Liver (tissue), 9 donors: Measurements from ENCODE around the gene CCDC187. TPM values are rescaled to one million over a fixed set of nuclear protein-coding genes. Genes with fewer than 3 reads are reported as not detected.

Experiments
- DNase-seq: peaks from one replicate; pipeline ENCODE4 v3.0.0-alpha.2; 2017; ENCODE audit warnings: low spot score
- H3K27ac ChIP-seq, 2 donors: one replicate each; pipeline ENCODE4 v1.7.0; 2013; ENCODE audit warnings: inconsistent platforms in 2 of 2, low read length in 2 of 2, control low read depth in 1 of 2, low read depth in 1 of 2, mild to moderate bottlenecking in 1 of 2
- H3K27me3 ChIP-seq, 4 donors: one replicate each; pipeline versions ENCODE4 v1.6.1 to v1.7.0; 2013; ENCODE audit warnings: low read length in 3 of 4, inconsistent platforms in 1 of 4, mild to moderate bottlenecking in 1 of 4, moderate library complexity in 1 of 4; ENCODE audit not compliant: control insufficient read depth in 4 of 4, insufficient read depth in 4 of 4
- H3K36me3 ChIP-seq, 4 donors: one replicate each; pipeline versions ENCODE4 v1.6.1 to v1.7.0; 2013; ENCODE audit warnings: low read length in 3 of 4, mild to moderate bottlenecking in 3 of 4, low read depth in 1 of 4, moderate library complexity in 1 of 4; ENCODE audit not compliant: control insufficient read depth in 4 of 4, insufficient read depth in 3 of 4
- H3K4me1 ChIP-seq, 4 donors: one replicate each; pipeline versions ENCODE4 v1.6.1 to v1.7.0; 2013; ENCODE audit warnings: low read length in 3 of 4, mild to moderate bottlenecking in 3 of 4, moderate library complexity in 1 of 4; ENCODE audit not compliant: control insufficient read depth in 4 of 4, insufficient read depth in 4 of 4
- H3K4me3 ChIP-seq, 3 donors: one replicate each; pipeline versions ENCODE4 v1.6.1 to v1.7.0; 2013; ENCODE audit warnings: low read length in 3 of 3, control low read depth in 1 of 3, low read depth in 1 of 3, mild to moderate bottlenecking in 1 of 3
- H3K9ac ChIP-seq, 2 donors: one replicate each; pipeline ENCODE4 v1.7.0; 2013; ENCODE audit warnings: low read length in 2 of 2, mild to moderate bottlenecking in 2 of 2, moderate library complexity in 2 of 2, control low read depth in 1 of 2, low read depth in 1 of 2
- H3K9me3 ChIP-seq, 4 donors: one replicate each; pipeline versions ENCODE4 v1.6.1 to v1.7.0; 2013; ENCODE audit warnings: low read length in 3 of 4; ENCODE audit not compliant: control insufficient read depth in 4 of 4
- FOXA1 ChIP-seq: IDR thresholded peaks from 2 replicates; pipeline ENCODE4 v1.6.1; 2016; ENCODE audit warnings: antibody characterized with exemption
- HNF4G ChIP-seq: IDR thresholded peaks from 2 replicates; pipeline ENCODE4 v1.6.1; 2016; ENCODE audit warnings: antibody characterized with exemption
- JUND ChIP-seq, 2 donors: IDR thresholded peaks; 2 replicates each; pipeline ENCODE4 v1.6.1; 2016; ENCODE audit warnings: antibody characterized with exemption in 2 of 2
- RXRA ChIP-seq, 2 donors: IDR thresholded peaks; 2 replicates each; pipeline ENCODE4 v1.6.1; 2017 to 2018; ENCODE audit warnings: antibody characterized with exemption in 2 of 2, mild to moderate bottlenecking in 1 of 2
- SP1 ChIP-seq: IDR thresholded peaks from 2 replicates; pipeline ENCODE4 v1.6.1; 2018; ENCODE audit warnings: antibody characterized with exemption, mild to moderate bottlenecking
- YY1 ChIP-seq: IDR thresholded peaks from 2 replicates; pipeline ENCODE4 v1.6.1; 2016; ENCODE audit warnings: antibody characterized with exemption, mild to moderate bottlenecking
- WGBS: extraction: QIAGEN DNeasy Blood & Tissue Kit; methylation state at CpG from one replicate; pipeline ENCODE4 v1.1.7; 2013; 5-methylcytosine and 5-hydroxymethylcytosine counted together
- polyA plus RNA-seq, 2 donors: library from polyadenylated mRNA; stranded (reverse) in 1 of 2; unstranded in 1 of 2; fragments of 200-250 nt in 1 of 2; fragments of >200 nt in 1 of 2; fragmentation: Nextera tagmentation in 1 of 2; extraction: Ambion mirVana in 1 of 2; gene quantifications; one replicate each; pipeline versions ENCODE4 v1.2.1 to v1.2.3, GENCODE V29; 2013 to 2015
- total RNA-seq, 2 donors: library from RNA; depleted of rRNA; stranded (reverse); fragments of >200 nt; gene quantifications; one replicate each; pipeline ENCODE4 v1.2.3, GENCODE V29; 2014
- TF ChIP-seq, protein P1 (sequence below): fragments of 150-350 bp; IDR thresholded peaks from 2 replicates; pipeline ENCODE4 v1.5.1; 2017; ENCODE audit warnings: improper control_type of control experiment, low read depth, low read length; ENCODE audit not compliant: missing input control
- TF ChIP-seq, protein P2 (sequence below): IDR thresholded peaks from 2 replicates; pipeline ENCODE4 v1.6.1; 2016; ENCODE audit warnings: antibody characterized with exemption
- donor health status: healthy.
- donor health status: healthy.
- donor health status: healthy.
- donor health status: healthy.
- donor health status: healthy.

Gene CCDC187
- total and polyA plus RNA-seq, 4 donors, result 0.05 TPM; not detected in 3

DNA sequence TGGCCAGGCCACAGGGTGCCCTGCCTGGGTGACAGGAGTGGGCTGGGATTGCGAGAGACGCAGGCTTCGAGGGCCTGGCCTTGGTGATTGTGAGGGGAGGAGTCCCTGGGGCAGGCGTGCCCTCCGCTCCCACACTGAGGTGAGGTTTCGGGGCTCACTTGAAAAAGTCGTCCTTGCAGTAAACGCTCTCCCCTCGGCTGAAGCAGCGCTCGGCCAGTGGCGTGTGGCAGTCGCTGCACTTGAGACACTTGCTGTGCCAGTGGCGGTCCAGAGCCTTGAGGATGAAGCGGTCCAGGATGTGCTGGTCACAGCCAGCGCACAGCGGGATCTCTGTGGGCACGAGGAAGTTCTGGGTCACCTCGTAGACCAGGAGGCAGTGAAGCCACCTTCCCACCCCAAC, 103.5 kb downstream of the CCDC187 start:
- Histone ChIP-seq H3K9ac (no peak overlapping the region), H3K27ac (no peak overlapping the region), H3K36me3 (no peaks in the 10 kb centered on the region), H3K4me1 (peaks cover 0 to 9% (median 0%) of the 10 kb centered on the region in 4 donors), H3K27me3 (peaks cover 0 to 67% (median 13%) of the 10 kb centered on the region in 4 donors), H3K4me3 (no peak overlapping the region), H3K9me3 (no peaks in the 10 kb centered on the region)
- TF ChIP-seq FOXA1 (no peak), HNF4G (no peak), YY1 (no peak), SP1 (no peak), JUND (IDR thresholded peaks at IDR 0.05) (no peak), RXRA (IDR thresholded peaks at IDR 0.05) (no peak)
- TF ChIP-seq, protein P1, sequence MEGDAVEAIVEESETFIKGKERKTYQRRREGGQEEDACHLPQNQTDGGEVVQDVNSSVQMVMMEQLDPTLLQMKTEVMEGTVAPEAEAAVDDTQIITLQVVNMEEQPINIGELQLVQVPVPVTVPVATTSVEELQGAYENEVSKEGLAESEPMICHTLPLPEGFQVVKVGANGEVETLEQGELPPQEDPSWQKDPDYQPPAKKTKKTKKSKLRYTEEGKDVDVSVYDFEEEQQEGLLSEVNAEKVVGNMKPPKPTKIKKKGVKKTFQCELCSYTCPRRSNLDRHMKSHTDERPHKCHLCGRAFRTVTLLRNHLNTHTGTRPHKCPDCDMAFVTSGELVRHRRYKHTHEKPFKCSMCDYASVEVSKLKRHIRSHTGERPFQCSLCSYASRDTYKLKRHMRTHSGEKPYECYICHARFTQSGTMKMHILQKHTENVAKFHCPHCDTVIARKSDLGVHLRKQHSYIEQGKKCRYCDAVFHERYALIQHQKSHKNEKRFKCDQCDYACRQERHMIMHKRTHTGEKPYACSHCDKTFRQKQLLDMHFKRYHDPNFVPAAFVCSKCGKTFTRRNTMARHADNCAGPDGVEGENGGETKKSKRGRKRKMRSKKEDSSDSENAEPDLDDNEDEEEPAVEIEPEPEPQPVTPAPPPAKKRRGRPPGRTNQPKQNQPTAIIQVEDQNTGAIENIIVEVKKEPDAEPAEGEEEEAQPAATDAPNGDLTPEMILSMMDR, result no peak
- TF ChIP-seq, protein P2, sequence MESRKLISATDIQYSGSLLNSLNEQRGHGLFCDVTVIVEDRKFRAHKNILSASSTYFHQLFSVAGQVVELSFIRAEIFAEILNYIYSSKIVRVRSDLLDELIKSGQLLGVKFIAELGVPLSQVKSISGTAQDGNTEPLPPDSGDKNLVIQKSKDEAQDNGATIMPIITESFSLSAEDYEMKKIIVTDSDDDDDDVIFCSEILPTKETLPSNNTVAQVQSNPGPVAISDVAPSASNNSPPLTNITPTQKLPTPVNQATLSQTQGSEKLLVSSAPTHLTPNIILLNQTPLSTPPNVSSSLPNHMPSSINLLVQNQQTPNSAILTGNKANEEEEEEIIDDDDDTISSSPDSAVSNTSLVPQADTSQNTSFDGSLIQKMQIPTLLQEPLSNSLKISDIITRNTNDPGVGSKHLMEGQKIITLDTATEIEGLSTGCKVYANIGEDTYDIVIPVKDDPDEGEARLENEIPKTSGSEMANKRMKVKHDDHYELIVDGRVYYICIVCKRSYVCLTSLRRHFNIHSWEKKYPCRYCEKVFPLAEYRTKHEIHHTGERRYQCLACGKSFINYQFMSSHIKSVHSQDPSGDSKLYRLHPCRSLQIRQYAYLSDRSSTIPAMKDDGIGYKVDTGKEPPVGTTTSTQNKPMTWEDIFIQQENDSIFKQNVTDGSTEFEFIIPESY, result no peak
- WGBS, result 55% methylated on average over 19 of the region's 19 CpGs
- DNase-seq, result no peak

Other genes with a start within 250 kb of the CCDC187 start
- gene NACC2, start 208.8 kb downstream of the CCDC187 start, total RNA-seq, result 10 to 100 TPM in 1 of 2 donors, 1 to 10 TPM in 1; 6.7 to 17.8 TPM
- gene NACC2, start 208.8 kb downstream of the CCDC187 start, polyA plus RNA-seq, result 10 to 100 TPM in 1 of 2 donors, 1 to 10 TPM in 1; 4.8 to 10.8 TPM
- gene TMEM250, start 185.2 kb downstream of the CCDC187 start, total RNA-seq, result 10 to 100 TPM; 16.1 to 18.2 TPM
- 10 to 100 TPM in 1 of 2 donors, 1 to 10 TPM in 1; 6.7 to 19.5 TPM for gene TMEM250, start 185.2 kb downstream of the CCDC187 start, polyA plus RNA-seq
- gene LHX3, start 99.0 kb downstream of the CCDC187 start, total RNA-seq, result not detected
- gene LHX3, start 99.0 kb downstream of the CCDC187 start, polyA plus RNA-seq, result not detected
- gene QSOX2, start 58.3 kb downstream of the CCDC187 start, total RNA-seq, result 10 to 100 TPM in 1 of 2 donors, 1 to 10 TPM in 1; 4.8 to 12.7 TPM
- gene QSOX2, start 58.3 kb downstream of the CCDC187 start, polyA plus RNA-seq, result 1 to 10 TPM in 1 of 2 donors, under 1 TPM in 1; 0.79 to 3.8 TPM
- gene GPSM1, start 23.4 kb upstream of the CCDC187 start, total RNA-seq, result 1 to 10 TPM; 2.1 to 2.9 TPM
- gene GPSM1, start 23.4 kb upstream of the CCDC187 start, polyA plus RNA-seq, result 1 to 10 TPM in 1 of 2 donors, under 1 TPM in 1; 0.11 to 1.1 TPM
- gene DNLZ, start 59.6 kb upstream of the CCDC187 start, total RNA-seq, result 1 to 10 TPM; 2.0 to 2.9 TPM
- 1 to 10 TPM; 6.2 to 7.1 TPM for gene DNLZ, start 59.6 kb upstream of the CCDC187 start, polyA plus RNA-seq
- 1 to 10 TPM; 3.1 to 5.3 TPM for gene CARD9, start 69.6 kb upstream of the CCDC187 start, total RNA-seq
- 1 to 10 TPM in 1 of 2 donors, under 1 TPM in 1; 0.25 to 1.3 TPM for gene CARD9, start 69.6 kb upstream of the CCDC187 start, polyA plus RNA-seq
- 1 to 10 TPM; 2.3 to 4.2 TPM for gene SNAPC4, start 96.1 kb upstream of the CCDC187 start, total RNA-seq
- 1 to 10 TPM in 1 of 2 donors, under 1 TPM in 1; 0.75 to 3.9 TPM for gene SNAPC4, start 96.1 kb upstream of the CCDC187 start, polyA plus RNA-seq
- gene ENTR1, start 106.5 kb upstream of the CCDC187 start, total RNA-seq, result 10 to 100 TPM; 11.0 to 25.6 TPM
- 10 to 100 TPM; 12.7 to 28.1 TPM for gene ENTR1, start 106.5 kb upstream of the CCDC187 start, polyA plus RNA-seq
- 10 to 100 TPM; 27.0 to 39.5 TPM for gene PMPCA, start 106.6 kb upstream of the CCDC187 start, total RNA-seq
- gene PMPCA, start 106.6 kb upstream of the CCDC187 start, polyA plus RNA-seq, result 10 to 100 TPM; 43.7 to 75.6 TPM
- gene INPP5E, start 135.8 kb upstream of the CCDC187 start, total RNA-seq, result 1 to 10 TPM; 3.1 to 3.3 TPM
- 1 to 10 TPM; 1.0 to 2.7 TPM for gene INPP5E, start 135.8 kb upstream of the CCDC187 start, polyA plus RNA-seq
- 10 to 100 TPM; 21.7 to 96.1 TPM for gene SEC16A, start 178.9 kb upstream of the CCDC187 start, total RNA-seq
- 10 to 100 TPM; 43.3 to 88.7 TPM for gene SEC16A, start 178.9 kb upstream of the CCDC187 start, polyA plus RNA-seq
- gene NOTCH1, start 242.0 kb upstream of the CCDC187 start, total RNA-seq, result 10 to 100 TPM in 1 of 2 donors, 1 to 10 TPM in 1; 9.4 to 22.3 TPM
- gene NOTCH1, start 242.0 kb upstream of the CCDC187 start, polyA plus RNA-seq, result 1 to 10 TPM; 2.4 to 7.5 TPM